NCI-H2107 treated with DMSO at 0.1 percent for 48 hours (cell line): ENCODE measurements around the gene APOL1.
"Not testable (repeated sequence)": the region's sequence is repeated elsewhere in the genome, so short reads cannot be mapped to it uniquely, and the experiment has no call there.

Experiments
- DNase-seq: peaks from one replicate; lab custom pipeline; 2025; ENCODE audit not compliant: unreplicated experiment; lab: John Stamatoyannopoulos, UW

The APOL1 gene

DNA sequence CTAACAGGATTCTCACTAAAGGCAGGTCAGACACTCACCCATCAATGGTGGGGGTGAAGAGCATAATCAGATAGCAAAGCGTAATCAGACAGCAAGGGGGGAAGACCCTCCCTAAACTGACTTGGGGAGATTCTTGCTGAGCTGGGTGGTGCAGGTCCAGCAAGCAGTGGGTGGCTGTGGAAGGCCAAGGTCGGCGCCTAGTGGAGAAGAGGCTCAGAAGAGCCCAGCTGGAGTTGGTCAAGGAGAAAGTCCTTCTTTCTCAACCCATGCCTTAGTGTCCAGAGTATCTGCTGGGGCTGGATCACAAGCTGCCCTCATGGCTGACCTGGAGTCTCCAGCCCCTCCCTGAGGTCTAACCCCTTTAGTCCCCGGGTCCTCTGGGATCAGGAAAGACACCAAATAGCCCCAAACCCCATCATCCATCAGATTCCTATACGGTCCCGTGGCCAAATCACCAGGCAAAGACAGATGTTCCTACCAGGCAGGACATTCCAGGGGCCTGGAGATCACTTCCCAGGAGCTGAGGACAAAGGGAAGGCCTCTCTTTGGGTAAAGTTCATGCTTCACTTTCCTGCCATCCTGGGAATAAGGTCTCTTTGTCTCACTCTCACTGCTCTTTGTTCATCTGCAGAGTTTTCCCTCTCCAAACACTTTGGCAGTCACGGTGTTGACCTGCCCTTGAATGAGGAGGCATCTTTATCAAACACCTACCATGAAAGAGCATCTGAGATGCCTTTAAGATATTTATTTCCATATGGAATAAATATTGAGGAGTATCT is 11.1 kb downstream of the APOL1 start:
- not testable (repeated sequence) for DNase-seq

DNA sequence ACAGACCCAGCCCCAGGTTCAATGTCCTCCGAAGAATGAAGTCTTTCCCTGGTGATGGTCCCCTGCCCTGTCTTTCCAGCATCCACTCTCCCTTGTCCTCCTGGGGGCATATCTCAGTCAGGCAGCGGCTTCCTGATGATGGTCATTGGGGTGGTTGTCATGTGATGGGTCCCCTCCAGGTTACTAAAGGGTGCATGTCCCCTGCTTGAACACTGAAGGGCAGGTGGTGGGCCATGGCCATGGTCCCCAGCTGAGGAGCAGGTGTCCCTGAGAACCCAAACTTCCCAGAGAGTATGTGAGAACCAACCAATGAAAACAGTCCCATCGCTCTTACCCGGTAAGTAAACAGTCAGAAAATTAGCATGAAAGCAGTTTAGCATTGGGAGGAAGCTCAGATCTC is 14.1 kb downstream of the APOL1 start:
- no peak for DNase-seq

DNA sequence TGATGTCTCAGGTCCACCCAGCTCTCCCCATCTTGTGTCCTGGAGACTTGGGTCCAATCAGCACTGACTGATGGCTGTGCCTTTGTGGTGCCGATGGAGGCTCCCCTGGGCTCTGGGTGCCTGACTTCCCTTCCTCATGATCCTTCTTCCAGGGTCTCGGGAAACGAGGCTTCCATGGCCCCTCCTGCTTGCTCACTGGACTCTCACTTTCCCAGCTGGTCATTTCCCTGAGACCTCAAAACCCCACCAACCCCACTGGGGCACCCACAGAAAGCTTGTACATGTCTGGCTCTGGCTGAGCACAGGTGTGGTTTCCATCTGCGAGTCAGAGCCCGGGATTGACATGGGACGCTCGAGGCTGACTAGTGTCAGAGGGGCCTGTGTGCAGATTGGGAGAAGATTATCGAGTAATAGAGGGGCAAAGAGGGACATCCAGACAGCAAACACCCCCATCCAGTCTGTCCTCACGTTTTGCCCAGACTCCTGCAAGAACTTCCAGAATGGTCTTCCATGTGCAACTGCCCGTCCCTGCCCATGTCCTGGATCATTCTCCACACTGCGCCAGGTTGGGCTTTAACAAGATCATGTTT is 15.1 kb downstream of the APOL1 start:
- no peak for DNase-seq

DNA sequence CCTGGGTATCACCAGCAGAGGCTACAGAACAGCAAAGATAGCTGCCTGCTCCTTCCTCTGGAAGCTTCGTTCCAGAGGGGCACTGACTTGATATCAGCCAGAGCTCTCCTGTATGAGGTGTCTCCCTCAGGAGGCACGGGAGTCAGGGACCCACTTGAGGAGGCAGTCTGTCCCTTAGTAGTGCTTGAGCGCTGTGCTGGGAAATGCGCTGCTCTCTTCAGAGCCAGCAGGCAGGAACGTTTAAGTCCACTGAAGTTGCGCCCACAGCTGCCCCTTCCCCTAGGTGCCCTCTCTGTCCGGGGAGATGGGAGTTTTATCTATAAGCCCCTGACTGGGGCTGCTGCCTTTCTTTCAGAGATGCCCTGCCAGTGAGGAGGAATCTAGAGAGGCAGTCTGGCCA is 18.3 kb downstream of the APOL1 start:
- DNase-seq, result not testable (repeated sequence)

DNA sequence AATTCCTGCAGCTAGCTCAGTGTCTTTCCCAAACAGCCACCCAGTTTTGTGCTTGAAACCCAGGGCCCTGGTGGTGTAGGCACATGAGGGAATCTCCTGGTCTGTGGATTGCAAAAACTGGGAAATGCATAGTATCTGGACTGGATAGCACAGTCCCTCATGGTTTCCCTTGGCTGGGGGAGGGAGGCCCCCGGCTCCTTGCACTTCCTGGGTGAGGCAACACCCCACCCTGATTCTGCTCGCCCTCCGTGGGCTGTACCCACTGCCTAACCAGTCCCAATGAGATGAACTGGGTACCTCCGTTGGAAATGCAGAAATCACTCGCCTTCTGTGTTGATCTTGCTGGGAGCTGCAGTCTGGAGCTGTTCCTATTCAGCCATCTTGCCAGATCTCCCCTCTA is 19.0 kb downstream of the APOL1 start:
- not testable (repeated sequence) for DNase-seq

DNA sequence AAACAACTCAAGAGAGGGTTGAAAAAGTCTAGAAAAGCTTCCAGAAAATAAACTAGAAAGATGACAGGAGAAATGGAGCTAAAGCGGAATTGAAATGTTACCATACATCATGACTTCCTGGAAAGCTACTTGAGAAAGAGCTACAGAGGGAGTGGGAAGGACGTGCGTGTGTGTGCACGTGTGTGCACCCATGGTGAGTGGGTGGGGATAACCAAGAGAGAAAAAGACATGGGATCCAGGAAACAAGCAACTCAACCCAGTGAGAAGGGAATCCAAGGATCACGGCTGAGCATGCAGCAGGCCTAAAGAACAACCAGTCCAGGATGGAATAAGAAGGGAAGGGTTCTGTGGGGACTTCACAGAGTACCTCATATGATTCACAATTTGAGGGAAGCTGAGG is 21.6 kb downstream of the APOL1 start:
- no peak for DNase-seq

DNA sequence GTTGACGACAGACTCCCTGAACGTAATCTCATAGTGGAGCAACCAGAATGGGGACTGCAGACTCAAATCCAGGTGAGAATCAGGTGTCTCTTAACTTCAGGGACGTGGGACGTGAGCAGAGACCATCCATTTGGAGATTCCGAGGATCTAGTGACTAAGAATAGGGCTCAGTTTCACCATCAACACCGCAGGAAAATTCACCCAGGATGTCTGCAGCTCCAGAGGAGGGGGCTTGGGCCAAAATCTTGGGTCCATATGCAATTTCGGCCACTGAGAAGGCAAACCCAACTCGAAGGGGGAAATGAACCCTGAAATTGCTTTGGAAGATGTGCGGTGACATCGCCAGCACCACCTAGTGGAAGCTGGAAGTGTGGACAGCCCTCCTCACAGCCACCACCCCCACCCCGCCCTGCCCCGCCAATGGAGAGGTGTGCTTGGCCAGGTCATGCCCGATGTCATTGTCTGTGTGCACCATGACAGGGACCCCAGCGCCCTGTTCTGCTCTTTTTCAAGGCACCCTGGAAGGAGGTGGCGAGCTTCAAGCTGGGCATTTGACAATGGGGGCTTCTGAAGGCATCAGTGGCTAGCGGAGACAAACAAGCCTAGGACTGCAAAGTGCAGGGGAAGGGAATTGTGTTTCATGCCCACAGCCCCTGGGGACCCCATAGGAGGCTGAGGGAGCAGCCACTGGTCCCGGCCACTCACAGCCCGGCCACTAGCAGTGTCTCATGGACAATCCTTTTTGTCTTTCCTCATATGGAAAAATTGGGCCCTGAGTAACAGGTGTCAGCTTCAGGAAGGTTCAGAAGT is 24.8 kb downstream of the APOL1 start:
- no peak for DNase-seq

DNA sequence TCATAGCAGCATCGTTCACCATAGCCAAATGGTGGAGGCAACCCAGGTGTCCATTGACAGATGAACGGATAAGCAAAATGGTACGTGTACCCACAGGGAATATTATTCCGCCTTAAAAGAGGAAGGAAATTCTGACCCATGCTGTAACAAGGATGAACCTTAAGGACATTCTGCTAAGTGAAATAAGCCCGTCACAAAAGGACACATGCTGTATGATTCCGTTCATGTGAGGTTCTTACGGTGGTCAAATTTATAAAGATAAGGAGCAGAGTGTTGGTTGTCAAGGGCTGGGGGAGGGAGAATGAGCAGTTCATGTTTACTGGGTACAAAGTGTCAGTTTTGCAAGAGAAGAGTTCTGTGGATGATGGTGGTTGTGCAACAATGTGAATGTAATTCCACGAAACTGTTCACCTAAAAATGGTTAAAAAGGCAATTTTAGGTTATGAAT is 26.3 kb downstream of the APOL1 start:
- DNase-seq, result no peak

DNA sequence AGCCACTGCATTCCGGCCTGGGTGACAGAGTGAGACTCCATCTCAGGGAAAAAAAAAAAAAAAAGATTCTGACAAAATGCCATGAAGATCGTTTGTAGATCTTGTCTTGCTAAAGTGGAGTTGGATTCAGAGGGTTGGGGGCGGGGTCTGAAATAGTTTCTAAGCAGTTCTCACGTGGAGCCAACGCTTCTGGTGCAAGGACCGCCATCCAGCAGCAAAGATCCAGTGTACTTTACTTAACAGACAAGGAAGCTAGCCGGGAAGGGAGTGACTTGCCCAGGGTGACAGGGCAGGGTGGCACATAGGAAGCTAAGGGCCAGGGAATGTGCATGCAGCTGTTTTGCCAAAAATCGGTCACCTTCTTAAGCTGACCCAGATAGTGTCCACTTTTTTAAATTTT is 27.4 kb downstream of the APOL1 start:
- no peak for DNase-seq

DNA sequence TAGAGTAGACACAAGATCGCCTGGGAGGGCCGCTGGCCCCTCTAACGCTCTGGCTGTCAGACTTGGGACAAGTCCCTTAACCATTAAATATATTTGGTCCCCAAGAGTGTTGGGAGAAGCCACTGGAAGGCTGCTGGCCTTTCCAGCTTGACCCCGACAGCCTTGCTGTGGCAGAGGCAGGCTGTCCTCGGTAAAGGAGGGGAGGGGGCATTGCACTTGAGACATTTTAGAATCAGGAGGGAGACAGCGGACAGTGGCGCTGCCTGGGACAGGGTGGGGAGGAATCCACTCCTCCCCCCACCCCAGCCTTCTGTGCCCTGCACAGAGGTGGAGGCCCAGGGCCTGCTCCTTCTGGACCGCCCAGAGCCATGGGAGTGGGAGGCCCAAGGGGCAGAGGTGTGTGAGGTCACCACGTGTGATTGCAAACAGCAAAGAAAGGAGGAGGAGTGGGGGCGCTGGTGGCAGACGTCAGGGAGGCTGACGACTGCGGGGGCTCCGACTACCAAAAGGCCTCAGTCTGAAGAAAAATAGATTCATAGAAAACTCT is 28.9 kb downstream of the APOL1 start:
- DNase-seq, result no peak

DNA sequence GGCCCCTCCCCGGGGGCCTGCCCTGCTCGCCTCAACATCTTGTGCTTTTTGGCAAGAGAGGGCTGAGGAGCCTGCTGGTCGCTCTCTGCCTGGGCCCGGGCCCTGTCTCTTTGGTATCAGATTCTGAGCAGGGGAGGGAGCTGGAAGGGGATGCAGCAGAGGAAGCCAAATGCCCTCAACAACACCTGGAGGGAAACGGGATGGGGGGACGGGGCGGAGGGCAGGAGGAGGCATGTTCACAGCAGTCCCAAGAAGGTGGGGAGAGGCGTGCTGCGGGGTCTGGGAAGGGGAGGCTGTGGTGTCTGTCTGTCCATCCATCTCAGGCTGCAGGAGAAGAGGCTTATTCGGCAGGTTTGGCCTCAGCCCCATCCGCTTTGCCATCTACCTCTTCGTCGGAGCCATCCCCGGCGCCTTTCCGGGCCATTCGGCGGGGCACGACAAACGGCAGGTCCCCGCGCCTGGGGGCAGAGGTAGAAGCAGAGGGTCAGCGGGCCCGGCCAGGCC is 29.4 kb downstream of the APOL1 start:
- DNase-seq, result no peak

DNA sequence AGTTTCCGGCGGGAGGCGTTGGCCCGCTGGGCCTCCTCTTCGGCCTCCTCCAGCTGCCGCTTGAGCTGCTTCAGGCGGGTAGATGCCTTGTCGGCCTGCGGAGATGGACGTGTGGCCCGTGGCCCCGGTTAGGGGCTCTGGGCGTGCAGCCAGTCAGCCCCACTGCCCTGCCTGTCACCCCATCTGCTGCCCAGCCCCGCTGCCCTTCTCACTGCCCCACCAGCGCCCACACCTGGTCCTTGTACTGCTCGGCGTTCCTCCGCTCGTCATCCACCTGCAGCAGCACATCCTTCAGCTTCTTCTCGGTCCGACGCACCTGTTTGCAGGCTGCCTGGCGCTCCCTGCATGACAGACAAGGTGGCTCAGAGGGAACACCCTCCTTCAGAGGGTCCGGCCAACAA is 31.2 kb downstream of the APOL1 start:
- no peak for DNase-seq

DNA sequence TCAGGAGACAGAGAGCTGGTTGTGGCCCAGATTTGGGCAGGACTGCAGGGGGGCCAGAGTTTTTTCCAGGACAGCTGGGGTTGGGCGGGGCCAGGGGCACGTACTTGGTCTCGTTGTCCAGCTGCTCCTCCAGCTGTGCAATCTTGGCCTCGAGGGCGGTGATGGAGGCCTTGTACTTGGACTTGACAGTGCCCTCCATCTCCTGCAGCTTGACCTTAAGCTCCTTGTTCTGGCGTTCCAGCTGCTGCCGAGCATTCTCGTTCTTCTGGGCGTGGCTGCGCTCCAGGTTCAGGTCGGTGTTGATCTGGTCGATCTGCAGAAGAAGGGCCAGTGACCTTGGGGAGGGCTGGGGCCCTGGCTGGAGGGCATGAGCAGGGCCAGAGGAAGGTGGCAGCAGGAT is 32.1 kb downstream of the APOL1 start:
- no peak for DNase-seq

DNA sequence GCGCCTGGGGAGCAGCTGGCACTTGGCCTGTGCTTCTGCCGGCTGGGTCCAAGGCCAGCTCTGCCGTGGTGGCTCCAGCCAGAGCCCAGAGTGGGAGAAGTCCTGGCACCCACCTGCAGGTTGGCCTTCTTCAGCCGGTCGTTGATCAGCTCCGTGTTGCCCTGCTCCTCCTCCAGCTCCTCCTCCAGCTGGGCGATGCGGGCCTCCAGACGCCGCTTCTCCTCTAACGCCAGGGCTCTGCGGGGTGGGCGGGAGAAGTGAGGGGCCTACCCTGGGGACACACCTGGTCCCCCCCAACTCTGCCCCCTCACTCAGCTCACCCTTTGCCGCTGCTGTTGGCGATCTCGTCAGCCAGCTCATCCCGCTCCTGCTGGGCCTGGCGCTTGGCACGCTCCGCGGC is 32.6 kb downstream of the APOL1 start:
- no peak for DNase-seq

DNA sequence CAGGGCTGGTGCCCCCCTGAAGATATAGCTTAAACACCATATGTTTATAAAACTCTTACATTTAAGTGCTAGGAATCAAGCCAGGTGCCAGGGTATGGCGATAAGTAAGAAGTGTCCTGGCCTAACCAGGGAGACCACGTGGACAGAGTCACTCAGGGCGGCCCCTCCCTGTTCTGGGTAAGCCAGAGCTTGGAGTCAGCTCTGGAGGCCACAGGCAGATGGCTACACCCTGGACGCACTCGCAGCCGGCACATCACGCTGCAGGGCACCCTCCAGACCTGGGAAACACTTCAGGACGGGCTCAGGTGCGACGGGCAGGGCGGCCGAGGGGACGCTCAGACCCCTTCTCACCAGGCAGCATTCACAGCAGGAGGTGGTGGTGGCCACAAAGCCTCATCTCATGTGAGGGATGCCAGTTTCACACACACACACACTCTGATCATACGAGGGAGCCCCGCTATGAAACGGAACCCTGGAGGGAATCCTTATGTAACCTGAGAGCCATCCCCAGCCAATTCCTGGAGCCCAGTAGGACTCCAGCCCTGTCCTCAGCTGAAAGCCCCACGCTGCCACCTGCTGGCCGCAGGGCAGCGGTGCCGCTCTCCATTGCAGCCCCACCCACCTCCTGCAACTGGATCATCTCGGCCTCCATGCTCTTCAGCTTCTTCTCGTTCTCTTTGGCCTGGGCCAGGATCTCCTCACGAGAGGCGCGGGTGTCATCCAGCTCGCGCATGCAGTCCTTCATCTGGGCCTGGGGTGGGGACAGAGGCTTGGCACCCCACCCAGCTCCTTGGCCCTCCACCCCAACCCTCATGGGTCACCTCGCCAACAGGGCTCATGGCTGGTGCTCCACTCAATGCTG is 33.4 kb downstream of the APOL1 start:
- peak; percentile 39 for DNase-seq

DNA sequence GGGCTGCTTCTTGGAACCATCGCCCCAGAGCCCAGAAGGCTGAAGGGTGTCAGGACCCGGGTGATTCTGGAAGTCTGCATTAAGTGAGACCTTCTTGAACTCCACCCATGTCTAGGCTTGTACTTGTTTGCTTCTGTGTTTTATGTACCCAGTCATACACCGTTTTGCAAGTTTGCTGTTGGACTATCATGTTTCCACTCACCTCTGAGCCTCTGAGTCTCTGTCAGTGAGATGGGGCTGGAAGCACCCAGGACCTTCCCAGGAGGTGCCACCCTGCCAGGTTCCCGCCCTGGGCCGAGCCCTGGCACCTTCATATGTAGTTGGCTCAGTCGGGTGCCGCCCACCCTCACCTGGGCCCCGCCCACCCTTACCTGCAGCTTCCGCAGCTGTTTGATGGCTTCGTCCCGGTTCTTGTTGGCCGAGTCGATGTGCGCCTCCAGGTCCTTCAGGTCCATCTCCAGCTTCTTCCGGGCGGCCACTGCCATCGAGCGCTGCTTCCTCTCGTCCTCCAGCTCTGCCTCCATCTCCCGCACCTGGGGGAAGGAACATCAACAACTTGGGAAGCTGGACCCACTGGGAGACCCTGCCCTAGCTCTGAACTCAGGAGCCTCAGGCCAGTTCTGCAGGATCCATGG is 35.1 kb downstream of the APOL1 start:
- DNase-seq, result no peak

DNA sequence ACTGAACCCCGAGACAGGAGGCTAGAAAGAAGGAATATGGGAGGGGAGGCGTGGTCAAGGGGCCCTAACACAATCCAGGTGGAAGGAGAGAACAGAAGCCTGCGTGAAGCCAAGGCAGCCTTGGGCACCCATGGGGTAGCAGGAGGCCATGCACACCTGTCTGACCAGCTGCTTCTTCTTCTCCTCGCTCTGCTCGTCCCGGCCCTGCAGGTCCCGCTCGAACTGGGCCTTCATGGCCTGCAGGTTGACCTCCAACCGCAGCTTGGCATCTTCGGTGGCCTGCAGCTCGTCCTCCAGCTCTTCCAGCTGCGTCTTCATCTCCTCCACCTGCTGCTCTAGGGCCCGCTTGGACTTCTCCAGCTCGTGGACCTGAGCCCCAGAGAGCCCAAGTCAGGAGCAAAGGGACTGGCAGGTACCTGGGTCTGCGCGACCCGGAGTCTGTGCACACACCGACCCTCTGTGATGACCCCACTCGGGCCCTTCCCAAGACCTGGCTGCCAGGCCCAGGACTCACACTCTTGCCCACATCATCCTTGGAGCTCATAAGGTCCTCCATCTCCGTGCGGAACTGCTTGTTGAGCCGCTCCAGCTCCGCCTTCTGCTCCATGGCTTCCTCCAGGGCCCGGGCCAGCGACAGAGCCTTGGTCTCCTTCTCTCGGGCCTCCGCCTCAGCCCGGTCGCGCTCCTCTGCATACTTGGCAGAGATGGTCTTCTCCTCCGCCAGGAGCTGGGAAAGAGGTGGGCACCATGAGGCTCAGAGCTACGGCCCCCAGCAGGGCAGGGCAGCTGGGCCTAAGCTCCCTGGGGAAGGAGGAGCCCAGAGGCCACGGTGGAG is 35.9 kb downstream of the APOL1 start:
- no peak for DNase-seq

DNA sequence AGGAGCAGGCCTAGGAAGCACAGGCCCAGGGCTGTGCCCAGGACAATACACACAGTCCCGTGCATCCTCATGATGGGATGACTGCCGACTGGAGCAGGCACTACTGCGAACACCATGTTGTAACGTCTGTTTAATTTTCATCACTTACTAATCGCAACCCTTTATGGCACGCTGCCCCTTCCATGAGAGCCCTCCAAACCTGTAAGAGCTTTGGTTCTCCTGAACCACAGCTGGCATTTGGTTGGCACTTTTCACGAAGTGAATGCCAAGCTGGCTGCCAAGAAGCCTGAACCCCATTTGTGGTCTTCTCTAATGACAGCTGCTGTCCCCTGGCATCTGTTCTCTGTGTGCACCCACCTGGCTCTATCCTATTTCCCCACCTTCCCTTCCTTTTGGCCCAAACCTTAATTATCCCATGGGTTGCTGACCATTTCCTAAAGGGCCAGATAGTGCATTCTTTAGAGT is 36.5 kb downstream of the APOL1 start:
- DNase-seq, result no peak

DNA sequence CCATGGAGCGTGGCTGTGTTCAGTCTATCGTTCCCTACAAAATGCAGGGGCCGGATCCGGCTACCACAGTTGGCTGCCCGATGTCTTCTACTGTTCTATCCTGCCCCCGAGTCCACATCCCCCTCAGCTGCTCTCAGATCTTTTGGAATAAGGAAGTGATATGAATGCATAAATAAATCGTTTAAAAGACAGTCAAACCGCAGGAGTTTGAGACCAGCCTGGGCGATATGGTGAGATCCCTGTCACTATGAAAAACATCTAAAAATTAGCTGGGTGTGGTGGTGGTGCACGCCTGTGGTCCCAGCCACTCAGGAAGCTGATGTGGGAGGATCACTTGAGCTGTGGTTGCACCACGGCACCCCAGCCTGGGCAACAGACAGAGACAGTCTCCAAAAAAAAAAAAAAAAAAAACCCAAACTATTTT is 37.0 kb downstream of the APOL1 start:
- DNase-seq, result not testable (repeated sequence)
